HTR-8/SVneo (cell line): ENCODE measurements around the gene TMEM258.
A peak's percentile ranks its signal among the peaks of the same experiment; 100 is the strongest.

Experiments used
- DNase-seq: peaks from one replicate; pipeline ENCODE4 v3.0.0; 2011; ENCODE audit warnings: low spot score, mixed read lengths; ENCODE audit not compliant: insufficient read length
- FAIRE-seq: peaks from 2 replicates; lab custom pipeline; 2011; peaks lifted over from hg19 to GRCh38; lab: Jason Lieb, UNC

Gene TMEM258

DNA sequence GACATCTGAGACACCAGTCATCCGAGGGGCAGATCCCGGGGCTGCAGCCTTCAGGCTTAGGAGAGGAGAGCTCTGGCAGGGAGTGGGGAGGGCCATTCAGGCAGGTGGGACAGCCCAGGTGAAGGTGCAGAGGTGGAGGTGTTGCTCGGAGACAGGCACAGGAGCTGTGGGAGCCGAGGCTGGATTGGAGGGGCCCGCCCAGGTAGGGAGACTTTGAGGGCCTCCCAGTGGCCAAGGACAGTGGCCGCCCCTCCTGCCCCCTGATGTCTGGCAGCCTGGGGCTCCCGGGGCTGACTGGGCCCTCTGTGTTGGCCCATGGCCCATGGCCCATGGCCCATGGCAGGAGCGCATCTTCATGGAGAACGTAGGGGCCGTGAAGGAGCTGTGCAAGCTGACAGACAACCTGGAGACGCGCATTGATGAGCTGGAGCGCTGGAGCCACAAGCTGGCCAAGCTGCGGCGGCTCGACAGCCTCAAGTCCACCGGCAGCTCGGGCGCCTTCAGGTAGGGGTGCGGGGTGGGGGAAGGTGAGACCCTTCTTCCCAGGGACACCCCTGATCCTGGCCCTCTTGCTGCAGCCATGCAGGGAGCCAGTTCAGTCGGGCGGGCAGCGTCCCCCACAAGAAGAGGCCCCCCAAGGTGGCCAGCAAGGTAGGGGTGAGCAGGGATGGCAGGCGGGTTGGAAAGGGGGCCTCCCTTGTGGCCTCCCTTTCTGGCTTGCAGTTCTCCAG lies 13.3 kb downstream of the TMEM258 start:
- no peak for DNase-seq

DNA sequence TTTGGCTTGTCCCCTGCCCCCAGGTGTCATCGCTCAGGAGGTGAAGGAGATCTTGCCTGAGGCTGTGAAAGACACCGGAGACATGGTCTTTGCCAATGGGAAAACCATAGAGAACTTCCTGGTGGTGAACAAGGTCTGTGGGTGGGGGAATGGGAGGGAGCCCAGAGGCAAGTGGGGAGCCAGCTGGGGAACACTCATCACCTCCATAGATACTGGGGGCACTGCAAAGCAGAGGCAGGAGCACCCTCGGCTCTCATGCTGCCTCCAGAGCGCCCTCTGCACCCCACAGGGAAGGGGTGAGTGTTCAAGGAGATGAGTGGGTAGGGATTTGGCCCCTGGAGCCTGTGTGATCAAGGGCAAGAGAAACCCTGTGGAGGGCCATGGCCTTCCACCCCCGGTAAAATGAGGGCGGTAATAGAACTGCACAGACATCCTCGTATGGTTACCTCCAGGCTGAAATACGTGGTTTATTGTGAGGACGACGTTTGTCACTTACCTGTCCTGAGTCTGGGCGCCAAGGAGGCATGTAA lies 14.0 kb downstream of the TMEM258 start:
- DNase-seq (no peak), FAIRE-seq (no peak)

More for the DNA sequence above, 13.3 kb downstream of the TMEM258 start:
- FAIRE-seq = no peak

DNA sequence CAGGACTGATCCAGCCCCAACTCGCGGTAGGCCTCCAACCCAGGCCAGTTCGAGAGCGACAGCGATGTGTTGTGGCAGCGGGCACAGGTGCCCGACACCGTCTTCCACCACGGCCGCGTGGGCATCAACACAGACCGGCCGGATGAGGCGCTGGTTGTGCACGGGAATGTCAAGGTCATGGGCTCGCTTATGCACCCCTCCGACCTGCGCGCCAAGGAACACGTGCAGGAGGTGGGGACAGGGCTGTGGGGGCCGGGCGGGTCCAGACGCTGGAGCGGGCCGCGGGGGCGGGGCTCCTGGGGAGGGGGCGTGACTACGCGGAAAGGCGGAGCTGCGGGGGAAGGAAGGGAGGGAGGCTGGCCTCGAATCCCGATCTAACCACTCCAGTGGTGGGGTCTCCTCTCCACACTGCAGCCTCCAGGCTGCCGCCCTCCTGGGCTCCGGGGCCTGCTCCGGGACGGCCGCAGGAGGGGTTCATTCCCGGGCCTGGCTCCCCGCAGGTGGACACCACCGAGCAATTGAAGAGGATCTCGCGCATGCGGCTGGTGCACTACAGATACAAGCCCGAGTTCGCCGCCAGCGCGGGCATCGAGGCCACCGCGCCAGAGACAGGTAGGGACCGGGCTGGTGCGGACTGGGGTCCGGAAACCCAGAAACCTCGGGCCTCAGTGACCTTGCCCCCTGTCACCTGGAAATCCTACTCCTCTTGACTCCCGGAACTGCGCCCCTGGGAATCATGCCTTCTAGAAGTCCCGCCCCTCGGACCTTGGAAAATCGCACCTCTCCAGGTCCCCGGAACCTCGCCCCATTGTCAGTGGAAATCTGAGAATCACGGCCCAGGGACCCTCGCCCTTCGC lies 14.9 kb downstream of the TMEM258 start:
- DNase-seq = no peak
- no peak for FAIRE-seq

DNA sequence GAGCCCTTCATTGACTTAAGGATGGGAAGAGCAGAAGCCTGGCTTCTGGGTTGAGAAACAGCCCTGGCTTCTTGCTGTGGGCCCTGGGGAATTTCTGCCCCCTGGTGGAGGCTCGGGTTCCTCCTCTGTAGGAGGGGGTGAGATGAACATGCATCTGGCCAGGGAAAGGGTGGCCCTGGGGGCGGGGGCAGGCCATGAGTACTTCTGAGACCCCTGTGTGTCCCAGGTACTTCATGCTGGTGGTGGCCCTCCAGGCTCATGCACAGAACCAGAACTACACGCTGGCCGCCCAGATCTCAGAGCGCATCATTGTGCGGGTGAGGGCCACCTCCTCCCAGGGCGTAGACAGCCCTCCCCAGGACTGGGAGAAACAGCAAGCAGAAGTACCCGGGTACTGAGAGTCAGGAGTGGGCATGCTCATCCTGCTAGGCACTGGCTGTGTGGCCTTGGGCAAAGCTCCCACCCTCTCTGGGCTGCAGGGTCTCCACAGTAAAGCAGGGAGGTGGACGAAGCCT lies 15.8 kb downstream of the TMEM258 start:
- DNase-seq (peak; percentile 48), FAIRE-seq (no peak)

DNA sequence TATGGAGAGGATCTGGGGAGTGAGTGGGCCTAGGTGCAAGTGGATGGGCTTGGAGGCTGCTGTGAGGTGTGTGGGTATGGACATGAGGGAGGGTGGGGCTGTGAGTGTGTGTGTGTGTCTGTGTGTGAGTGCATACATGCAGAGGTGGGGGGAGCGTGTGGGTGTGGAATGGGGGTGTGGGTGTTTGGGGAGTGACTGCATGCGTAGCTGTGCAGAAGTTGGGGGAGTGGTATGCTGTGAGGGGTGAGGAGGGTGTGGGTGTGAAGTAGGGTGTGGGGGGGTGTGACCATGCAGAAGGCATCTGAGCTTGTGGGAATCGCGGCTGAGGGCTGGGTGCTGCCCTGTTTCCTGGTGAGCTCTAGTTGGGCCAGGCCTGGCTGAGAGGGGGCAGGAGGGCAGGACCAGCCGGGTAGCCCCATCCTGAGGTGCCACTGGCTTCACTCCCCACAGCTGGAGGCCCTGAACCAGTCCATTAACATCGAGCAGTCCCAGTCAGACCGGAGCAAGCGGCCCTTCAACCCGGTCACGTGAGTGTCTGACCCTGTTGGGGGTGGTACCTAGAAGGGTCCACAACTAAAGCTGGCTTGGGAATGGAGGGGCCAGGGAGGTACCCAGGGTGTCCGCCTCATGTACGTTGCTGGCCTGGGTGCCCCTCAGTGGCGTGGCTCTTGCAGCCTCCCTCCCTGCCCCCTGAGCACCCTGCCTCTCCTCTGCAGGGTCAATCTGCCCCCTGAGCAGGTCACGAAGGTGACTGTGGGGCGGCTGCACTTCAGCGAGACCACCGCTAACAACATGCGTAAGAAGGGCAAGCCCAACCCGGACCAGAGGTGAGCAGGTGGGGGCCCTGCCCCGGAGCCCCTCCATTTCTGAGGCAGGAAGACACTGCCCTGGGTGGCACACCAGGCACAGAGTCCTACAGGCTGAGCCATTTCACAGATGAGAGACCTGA lies 16.5 kb downstream of the TMEM258 start:
- FAIRE-seq (no peak), DNase-seq (no peak)

DNA sequence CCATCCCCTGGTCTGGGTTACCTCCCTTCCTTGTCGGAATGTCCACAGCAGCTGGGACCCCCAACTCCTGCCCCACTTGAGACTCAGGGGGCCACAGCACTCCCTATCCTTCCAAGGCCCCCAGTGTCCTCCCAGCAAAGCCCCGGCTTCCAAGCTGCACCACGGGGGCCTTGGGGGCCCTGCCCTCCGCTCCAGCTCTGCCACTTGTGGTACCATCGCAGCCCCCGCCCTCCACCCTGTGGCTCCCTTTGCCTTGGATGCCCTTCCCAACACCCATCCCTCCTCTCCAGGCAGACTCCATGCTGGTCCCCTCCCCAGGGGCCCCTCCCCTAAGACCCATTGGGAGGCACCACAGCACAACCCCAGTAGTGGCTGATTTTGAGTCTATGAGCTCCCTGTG lies 17.3 kb downstream of the TMEM258 start:
- no peak for FAIRE-seq
- DNase-seq = no peak

DNA sequence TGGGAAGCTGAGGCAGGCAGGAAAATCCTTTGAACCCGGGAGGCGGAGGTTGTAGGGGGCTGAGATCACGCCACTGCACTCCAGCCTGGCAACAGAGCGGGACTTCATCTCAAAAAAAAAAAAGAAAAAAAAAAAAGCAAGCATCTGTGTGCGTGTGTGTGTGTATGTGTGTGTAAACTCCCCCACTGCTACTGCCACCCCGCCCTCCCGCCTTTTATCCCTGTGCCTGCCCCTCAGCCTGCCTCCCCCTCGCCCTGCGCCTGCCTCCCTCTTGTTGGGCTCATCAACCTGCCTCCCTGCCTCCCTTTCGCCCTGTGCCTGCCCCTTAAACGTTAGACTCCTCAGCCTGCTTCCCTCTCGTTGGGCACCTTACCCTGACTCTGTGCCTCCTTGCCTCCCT lies 18.0 kb downstream of the TMEM258 start:
- no peak for FAIRE-seq

DNA sequence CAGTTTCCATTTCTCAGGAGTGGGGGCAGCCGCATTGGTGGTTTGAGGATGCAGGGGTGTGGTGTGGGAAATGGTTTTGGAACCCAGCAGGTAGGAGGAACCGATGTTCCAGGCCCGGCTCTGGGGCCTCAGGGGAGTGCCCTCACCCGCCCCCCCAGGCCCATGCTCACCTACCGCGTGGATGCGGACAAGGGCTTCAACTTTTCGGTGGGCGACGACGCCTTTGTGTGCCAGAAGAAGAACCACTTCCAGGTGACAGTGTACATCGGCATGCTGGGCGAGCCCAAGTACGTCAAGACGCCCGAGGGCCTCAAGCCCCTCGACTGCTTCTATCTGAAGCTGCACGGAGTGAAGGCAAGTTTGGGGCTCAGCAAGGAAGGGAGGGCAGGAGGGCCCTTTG lies 18.6 kb downstream of the TMEM258 start:
- FAIRE-seq (no peak), DNase-seq (no peak)

More for the DNA sequence above, 18.0 kb downstream of the TMEM258 start:
- DNase-seq = no peak

DNA sequence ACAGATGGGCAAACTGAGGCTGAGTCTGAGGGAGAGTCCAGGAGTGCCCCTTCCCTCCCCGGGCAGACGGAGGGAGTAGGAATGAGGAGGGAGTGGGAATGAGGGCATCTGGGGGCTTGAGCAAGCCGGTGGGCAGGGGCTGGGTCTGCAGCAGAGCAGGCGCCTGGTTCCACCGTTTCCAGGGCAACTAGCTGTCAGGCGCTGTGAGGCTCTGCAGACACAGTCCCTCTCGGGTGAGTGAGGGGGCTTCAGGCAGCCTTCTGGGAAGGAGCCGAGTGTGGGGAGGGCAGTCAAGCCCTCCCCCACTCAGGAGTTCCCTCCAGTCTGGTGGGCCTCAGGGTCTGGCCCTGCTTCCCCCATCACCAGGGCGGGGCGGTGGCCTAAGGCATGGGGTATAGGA lies 19.0 kb downstream of the TMEM258 start:
- no peak for DNase-seq
- FAIRE-seq = no peak

DNA sequence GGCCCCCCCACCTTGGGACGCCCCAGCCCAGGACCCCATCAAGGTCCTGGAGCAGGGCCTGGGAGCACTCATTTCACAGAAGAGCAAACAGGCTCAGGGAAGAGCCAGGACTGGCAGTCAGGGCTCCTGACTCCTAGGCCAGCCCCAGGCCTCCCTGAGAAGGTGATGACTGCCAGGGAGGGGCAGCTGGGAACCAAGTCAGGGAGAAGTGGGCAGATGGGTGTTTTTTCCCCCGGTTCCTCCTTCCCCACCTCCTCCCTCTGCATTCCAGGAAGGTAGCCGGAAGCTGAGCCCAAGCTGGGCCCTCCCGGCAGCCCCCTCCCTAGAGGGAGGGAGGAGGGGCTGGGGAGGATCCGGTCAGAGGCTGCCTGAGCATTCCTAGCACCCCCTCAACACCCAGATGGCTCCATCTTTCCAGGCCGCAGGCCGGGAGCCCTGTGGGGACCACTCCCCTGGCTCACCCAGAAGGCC lies 20.4 kb downstream of the TMEM258 start:
- FAIRE-seq = no peak

DNA sequence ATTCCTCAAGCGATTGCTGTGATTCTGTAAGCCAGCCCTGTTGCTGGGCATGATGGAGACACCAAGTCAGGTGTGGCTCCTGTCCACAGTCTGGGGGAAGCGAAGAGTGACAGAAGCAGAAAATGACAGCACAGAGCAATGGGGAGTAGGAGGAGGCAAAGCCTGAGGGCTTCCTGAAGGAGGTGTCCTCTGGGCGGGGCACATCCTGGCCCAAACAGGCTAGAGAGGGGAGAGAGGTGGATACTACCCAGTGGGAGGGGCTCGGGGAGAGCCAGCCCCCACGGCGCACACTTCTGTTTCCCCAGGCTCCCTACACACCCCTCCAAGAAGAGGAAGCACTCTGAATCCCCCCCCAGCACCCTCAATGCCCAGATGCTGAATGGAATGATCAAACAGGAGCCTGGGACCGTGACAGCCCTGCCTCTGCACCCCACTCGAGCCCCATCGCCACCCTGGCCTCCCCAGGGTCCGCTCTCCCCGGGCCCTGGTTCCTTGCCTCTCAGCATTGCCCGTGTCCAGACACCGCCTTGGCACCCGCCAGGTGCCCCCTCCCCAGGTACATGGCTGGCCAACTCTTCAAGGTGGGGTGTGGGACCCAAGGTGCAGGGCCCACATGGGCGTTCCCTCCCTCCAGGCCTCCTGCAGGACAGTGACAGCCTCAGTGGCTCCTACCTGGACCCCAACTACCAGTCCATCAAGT lies 21.1 kb downstream of the TMEM258 start:
- no peak for FAIRE-seq
- DNase-seq = no peak

More for the DNA sequence above, 20.4 kb downstream of the TMEM258 start:
- DNase-seq = peak; percentile 36

DNA sequence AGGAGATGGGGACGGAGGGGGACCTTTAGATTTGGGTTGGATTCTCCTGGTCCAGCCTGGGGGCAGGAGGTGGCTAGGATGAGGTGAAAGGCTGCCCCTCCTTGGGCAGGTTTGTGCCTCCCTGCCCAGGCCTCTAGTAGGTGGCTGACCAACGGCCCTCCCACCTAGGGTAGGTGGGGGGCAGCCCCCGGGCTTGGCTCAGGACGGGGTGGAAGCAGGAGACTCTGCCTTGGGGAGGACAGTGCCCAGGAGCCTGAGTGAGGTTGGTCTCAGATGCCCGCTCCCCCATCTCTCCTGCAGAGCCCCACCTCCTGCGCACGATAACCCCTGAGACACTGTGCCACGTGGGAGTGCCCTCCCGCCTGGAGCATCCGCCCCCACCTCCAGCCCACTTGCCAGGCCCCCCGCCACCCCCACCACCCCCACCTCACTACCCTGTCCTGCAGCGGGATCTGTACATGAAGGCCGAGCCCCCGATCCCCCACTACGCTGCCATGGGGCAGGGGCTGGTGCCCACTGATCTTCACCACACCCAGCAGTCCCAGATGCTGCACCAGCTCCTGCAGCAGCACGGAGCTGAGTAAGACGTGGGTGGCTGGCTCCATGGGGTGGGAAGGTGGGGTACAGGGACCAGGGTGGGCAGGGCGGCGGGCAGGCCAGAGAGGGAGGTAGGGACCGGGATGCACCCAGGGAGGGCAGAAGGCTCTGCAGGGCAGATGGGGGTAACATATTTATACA lies 22.3 kb downstream of the TMEM258 start:
- DNase-seq (no peak), FAIRE-seq (no peak)

DNA sequence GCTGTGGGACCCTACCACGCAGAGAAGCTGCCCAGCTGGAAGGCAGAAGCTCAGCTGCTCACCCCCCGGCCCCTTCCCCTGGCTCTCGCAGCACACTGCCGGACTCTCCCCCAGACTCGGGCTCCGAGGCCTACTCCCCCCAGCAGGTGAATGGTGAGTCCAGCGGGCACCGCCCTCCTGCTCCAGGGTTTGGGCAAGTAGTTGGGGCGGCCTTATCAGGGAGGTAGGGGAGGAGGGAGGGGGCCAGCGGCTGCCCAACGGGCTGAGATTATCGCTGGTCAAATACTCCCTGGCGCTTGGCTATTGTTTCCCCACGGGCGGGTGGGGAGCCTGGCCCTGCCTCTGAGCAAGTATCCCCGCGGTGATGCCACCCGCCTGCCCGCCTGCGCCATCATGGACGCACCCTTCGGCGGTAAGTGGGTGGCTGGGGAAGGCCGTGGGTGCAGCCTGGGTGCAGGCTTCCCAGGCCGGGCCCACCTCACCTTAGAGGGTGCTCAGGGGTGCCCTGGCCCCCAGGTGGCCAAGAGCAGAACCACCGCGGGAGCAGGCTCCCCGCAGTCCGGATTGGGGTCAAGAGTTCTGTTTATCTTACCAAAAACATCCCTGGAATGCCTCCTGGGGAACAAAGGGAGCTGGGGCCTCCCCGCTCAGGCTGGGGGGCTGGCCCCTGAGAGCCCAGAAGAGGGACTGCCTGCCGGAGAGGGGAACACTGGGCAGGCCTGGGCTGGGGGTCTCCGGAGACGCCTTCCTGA lies 23.1 kb downstream of the TMEM258 start:
- DNase-seq (peak; percentile 33), FAIRE-seq (no peak)

DNA sequence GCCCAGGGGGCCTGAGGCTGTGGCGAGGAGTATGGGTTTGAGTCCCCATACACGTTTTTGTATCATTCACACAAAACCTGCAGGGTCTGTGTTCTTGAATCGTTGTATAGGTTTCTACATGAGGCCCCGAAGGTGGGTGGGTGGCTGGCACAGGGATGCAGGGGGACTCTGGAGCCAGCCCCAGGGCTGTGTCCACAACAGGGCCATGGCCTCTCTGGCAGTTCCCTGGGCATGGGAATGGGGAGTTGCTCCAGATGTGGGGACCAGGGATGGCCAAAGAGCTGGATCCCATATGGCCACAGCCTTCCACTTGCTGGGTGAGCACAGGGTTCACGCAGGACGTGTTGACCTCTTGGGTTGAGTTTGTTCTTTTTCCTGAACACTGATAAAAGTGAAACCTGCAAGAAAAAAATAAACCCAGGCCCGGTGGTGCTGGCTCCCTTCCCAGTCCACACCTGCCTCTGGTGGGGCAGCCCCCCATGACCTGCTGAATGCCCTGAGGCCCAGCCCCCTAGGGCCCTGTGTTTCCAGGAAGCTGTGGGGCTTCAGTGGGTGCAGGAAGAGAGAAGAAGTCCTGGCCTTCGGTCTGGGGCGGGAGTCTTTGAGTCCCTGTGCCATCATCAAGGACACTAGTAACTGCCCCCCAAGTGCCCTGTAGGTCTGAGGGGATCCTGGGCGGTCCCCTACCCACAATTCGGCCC lies 23.9 kb downstream of the TMEM258 start:
- DNase-seq (no peak), FAIRE-seq (no peak)

DNA sequence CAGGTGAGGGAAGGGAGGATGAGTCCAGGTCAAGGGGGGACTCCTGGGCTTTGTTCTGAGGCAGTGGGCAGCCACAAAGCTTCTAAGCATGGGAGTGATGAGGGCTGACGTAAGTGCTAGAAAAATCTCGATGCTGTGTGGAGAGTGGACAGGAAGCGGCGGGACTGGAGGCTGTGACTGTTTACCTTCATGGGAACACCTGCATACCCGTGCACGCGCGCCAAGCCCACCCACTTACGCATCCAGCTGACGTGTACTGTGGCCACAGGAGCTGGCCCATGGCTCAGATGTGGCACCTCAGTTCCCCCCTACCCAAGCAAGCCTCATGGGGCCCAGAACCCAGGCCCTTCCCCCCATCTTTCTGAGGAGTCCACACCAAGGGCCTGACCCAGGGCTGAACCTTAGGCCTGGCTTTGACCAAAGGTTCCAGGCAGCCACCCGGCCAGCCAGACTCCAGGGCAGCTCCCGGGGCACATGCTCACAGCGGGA lies 26.0 kb downstream of the TMEM258 start:
- FAIRE-seq = no peak

DNA sequence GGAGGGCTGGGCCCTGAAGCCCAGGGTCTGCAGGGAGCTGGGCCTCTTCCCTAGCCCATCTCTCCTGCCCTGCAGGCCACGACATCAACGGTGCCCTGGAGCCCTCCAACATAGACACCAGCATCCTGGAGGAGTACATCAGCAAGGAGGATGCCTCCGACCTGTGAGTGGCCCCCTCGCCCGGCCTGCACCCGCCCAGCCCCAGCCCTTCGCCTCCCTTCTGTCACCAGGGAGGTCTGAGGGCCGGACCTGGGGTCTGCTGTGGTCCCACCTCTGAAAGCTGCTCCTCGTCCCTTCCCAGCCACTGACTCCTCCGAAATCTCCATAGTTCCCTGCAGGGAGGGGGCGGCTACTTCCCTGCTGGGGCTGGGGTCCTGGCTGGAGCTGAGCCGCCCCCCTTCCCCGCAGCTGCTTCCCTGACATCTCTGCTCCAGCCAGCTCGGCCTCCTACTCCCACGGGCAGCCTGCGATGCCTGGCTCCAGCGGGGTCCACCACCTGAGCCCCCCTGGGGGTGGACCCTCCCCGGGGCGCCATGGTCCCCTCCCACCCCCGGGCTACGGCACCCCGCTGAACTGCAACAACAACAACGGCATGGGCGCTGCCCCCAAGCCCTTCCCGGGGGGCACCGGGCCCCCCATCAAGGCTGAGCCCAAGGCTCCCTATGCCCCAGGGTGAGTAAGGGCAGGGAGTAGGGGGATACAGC lies 26.7 kb downstream of the TMEM258 start:
- DNase-seq = no peak
- FAIRE-seq = no peak

More for the DNA sequence above, 26.0 kb downstream of the TMEM258 start:
- no peak for DNase-seq
